ENCODE measurements around the gene PDE8A. TPM values are rescaled to one million over a fixed set of nuclear protein-coding genes. Genes with fewer than 3 reads are reported as not detected.
"Not testable (repeated sequence)": the region's sequence is repeated elsewhere in the genome, so short reads cannot be mapped to it uniquely, and the experiment has no call there.

The PDE8A gene
- total RNA-seq, 2 donors from 2014 or later = 30.9 to 48.8 TPM

GRCh38 chr15:84983294-84983693 is 1.6 kb downstream of the PDE8A start:
- no peak for DNase-seq (ENCODE audit: low spot score)
- intact Hi-C loops (cut with DNase I) = no loop called here

GRCh38 chr15:84983711-84984110 is 2.1 kb downstream of the PDE8A start:
- no peak for DNase-seq (ENCODE audit: low spot score)
- intact Hi-C loops (cut with DNase I) = no loop called here

DNA sequence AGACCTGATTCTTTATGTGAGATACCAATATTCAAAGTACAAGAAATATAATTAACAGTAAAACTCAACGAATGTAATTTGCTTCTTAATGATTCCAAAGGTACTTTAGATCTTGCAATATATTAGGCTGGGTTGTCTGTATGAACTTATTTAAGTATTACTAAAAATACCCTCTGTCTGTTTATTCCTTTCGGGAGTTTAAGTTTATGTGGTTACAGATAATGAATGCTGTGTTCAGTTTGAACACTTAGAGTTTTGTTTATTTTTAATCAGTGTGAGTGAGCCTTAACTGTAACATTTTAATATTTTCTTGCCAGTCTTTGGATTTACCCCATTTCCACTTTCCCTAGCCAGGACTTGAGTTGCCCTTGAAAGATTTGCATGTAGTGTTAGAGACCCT is 3.5 kb downstream of the PDE8A start:
- DNase-seq (ENCODE audit: low spot score) = no peak
- intact Hi-C loops (cut with DNase I) = no loop called here

GRCh38 chr15:84987351-84987750 is 5.7 kb downstream of the PDE8A start:
- intact Hi-C loops (cut with DNase I); DNase-seq (ENCODE audit: low spot score): not testable (repeated sequence)

DNA sequence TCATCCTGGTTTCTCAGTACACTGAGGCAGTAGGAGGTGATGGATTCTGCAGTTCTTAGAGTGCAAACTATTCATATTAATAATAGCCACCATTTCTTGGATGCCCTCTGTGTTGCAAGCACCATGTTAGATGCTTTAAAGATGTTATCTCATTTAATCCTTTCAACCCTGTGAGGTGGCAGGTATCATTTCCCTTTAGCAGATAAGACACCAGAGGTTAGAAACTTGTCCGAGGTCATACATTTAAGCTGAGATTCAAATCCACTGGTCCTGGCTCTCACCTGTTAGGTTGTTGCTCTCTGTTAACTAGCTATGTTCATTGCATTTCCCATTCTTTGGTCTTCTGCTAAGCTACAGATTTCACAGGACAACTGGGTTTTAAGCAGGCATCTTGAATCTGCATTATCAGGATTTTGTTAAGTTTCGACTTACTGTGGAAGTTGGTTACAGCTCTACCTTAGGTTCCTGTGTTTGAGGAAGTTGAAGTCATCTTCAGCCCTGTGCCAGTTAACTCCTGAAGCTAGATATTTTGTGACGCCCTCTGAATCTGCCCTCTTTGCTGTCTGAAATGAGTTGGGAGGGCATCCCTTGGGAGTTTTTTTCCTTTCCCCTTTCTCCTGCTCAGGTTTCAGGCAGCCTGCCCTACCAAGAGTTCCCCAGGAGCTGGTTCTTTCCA is 6.4 kb downstream of the PDE8A start:
- intact Hi-C loops (cut with DNase I) = no loop called here

DNA sequence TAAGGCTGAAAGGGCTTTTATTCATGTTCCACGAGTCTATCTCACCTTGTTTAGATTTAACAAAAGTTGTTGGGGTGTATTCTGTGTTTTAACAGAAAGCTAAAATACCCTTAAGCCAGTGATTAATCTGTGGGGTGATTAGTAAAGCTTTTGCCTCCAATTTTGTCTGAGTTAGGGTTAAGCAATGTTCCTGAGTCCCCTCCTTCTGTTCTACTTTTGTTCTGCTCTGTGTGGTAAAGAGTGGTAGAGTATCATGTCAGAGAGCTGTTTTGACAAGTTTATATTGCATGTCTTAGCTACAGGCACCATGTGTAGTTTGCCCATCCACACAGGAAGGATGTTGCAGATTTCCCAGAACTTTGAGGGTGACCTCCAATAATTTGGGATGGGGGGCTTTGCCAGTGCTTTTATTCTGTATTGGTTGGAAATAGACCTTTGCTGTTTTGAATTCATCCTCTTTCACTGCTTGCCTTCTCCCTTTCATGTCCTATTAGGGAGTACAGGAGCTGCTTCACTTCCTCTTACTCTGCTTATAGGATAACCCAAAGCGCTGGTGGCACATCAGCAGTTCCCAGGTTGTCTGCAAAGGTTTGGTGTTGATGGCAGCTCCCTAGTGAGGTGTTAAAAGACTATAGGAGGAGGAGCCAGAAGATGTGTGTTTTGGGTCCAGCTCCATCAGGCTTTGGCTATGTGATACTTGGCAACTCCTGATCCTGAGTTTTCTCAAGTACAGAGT is 7.4 kb downstream of the PDE8A start:
- intact Hi-C loops (cut with DNase I) = no loop called here
- no peak for DNase-seq (ENCODE audit: low spot score)

More for the DNA sequence above, 6.4 kb downstream of the PDE8A start:
- no peak for DNase-seq (ENCODE audit: low spot score)

GRCh38 chr15:84990507-84990906 is 8.9 kb downstream of the PDE8A start:
- no peak for DNase-seq (ENCODE audit: low spot score)
- intact Hi-C loops (cut with DNase I) = no loop called here

- no peak for DNase-seq (ENCODE audit: low spot score)
- intact Hi-C loops (cut with DNase I) = no loop called here
Observed at GRCh38 chr15:84991014-84991712, 9.5 kb downstream of the PDE8A start.

- intact Hi-C loops (cut with DNase I) = no loop called here
- no peak for DNase-seq (ENCODE audit: low spot score)
Observed at GRCh38 chr15:84992157-84992944, 10.7 kb downstream of the PDE8A start.

DNA sequence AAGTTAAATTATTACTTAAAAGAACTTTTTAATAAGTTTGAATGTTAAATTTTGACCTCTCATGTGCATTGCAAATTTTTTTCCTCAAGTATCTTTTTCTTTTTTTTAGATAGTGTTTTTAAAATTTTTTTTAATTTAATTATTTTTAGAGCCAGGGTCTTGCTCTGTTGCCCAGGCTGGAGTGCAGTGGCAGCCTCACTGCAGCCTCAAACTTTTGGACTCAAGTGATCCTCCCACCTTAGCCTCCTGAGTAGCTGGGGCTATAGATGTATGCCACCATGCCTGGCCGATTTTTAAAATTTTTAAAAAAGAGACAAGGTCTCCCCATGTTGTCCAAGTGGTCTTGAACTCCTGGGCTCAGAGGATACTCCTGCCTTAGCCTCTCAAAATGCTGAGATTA is 14.4 kb downstream of the PDE8A start:
- intact Hi-C loops (cut with DNase I) = no loop called here
- no peak for DNase-seq (ENCODE audit: low spot score)

DNA sequence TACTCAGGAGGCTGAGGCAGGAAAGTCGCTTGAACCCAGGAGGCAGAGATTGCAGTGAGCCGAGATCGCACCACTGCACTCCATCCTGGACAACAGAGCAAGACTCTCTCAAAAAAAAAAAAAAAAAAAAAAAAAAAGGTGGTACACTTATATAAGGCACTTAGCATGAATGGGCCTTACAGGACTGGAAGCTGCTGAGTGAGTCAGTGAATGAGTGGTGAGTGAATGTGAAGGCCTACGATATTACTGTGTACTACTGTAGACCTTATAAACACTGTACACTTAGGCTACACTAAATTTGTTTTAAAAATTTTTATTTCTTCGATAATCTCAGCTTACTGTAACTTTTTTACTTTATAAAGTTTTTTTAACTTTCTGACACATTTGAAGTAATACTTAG is 15.1 kb downstream of the PDE8A start:
- not testable (repeated sequence) for DNase-seq (ENCODE audit: low spot score)

DNA sequence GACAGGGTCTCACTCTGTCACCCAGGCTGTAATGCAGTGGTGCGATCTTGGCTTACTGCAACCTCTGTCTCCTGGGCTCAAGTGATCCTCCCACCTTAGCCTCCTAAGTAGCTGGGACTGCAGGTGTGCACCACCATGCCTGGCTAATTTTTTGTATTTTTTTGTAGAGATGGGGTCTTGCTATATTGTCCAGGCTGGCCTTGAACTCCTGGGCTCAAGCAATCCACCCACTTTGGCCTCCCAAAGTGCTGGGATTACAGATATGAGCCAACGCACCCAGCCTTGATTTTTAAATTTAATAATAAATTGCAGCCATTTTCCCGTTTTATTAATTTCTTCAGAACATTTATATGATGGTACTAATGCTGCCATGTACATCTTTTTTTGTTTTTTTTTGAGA is 15.6 kb downstream of the PDE8A start:
- intact Hi-C loops (cut with DNase I); DNase-seq (ENCODE audit: low spot score): not testable (repeated sequence)

More for the DNA sequence above, 15.1 kb downstream of the PDE8A start:
- intact Hi-C loops (cut with DNase I) = not testable (repeated sequence)

- no peak for DNase-seq (ENCODE audit: low spot score)
Observed at GRCh38 chr15:85000189-85000864, 18.7 kb downstream of the PDE8A start.

GRCh38 chr15:85000937-85001336 is 19.3 kb downstream of the PDE8A start:
- DNase-seq (ENCODE audit: low spot score) = no peak
- intact Hi-C loops (cut with DNase I) = no loop called here

More at GRCh38 chr15:85000189-85000864, 18.7 kb downstream of the PDE8A start:
- intact Hi-C loops (cut with DNase I) = no loop called here

DNA sequence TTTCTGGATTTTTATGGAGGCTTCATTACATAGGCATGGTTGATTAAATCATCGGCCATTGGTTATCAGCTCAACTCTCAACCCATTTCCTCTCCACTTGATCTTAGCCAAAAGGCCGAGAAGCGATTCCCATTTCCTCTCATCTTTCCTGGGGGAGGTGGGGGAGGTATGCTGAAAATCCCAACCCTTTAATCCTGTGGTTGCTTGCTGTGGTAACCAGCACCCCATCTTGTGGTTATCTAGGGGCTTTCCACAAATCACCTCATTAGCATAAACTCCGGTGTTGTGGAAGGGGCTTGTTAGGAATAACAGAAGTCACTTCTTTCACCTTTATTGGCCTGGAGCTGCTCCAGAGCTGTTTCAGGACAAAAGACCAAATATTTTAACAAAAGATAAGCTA is 20.9 kb downstream of the PDE8A start:
- DNase-seq (ENCODE audit: low spot score) = no peak
- intact Hi-C loops (cut with DNase I) = no loop called here

DNA sequence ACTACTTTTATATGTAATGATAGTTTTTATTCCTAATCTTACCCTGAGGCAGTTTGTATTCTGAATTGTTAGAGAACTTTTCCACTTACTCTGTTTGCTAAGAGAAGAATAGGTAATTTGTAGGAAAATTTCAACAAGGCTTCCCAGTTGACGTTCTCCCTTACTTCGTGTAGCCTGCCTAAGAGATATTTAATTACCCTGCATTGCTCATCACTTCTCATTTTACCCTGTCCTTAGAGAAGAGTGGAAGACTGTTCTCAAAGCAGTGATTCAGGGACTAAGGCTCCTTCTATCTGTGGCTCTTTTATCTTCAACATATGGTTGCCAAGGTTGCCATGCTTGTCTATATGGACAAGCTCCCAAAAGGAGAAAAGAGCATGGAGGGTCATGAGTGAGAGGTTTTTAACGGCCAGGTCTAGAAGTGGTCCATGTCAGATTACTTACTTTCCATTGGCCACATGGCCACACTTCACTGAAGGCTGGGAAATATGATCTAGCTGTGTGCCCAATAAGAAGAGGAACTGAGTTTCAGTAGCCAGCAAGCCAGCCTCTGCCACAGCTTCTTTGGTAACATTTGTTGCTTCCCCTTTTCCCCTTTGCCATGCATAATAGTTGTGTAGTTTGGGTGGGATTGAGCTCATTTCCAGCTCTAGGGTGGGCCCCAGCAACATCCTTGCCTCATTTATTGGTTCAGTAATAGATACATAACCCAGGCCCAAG is 22.1 kb downstream of the PDE8A start:
- DNase-seq (ENCODE audit: low spot score) = no peak
- intact Hi-C loops (cut with DNase I) = no loop called here

GRCh38 chr15:85004550-85004949 is 22.9 kb downstream of the PDE8A start:
- no peak for DNase-seq (ENCODE audit: low spot score)
- intact Hi-C loops (cut with DNase I) = no loop called here

DNA sequence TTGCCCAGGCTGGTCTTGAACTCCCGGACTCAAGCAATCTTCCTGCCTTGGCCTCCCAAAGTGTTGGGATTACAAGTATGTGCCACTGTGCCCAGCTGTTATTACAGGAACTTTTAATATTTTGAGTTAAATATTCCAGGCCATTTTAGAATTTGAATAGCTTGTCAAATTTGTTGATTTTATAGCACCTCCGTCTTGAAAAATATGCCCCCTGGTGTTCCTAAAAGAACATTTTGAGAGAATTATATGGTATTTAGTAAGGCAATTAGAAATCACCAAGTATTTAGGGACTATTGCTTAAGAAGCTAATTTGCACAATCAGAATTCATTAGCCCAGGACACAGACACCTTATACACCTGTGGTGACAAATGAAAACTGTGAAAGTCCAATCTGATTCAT is 23.7 kb downstream of the PDE8A start:
- intact Hi-C loops (cut with DNase I) = no loop called here
- DNase-seq (ENCODE audit: low spot score) = no peak

Measured in posterior vena cava (tissue), 2 donors.